ENCODE results near the gene MYO5A. TPM values are rescaled to one million over a fixed set of nuclear protein-coding genes. Genes with fewer than 3 reads are reported as not detected.

MYO5A gene
- total RNA-seq, 1 experiment from 2014 or later: 17.6 TPM

DNA sequence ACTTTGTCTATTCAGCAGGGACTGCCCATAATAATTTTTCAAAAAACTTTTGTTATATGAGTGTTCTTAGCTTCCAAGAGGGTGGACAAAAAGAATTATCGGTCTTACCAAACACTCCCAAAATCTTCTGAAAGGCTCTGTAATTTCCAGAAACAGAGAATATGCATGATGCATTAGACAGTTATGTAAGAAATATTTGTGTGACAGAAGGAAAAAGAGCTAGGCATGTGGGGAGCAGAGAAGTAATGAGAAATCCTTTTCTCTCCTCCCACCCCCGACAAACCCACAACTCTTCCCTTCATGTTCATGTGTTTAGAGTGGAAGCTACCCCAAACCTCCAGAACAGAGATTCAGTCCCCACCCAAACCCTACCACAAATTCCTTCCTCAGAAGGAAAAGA is 86.8 kb downstream of the MYO5A start (continued):
- TF ChIP-seq, protein P1, sequence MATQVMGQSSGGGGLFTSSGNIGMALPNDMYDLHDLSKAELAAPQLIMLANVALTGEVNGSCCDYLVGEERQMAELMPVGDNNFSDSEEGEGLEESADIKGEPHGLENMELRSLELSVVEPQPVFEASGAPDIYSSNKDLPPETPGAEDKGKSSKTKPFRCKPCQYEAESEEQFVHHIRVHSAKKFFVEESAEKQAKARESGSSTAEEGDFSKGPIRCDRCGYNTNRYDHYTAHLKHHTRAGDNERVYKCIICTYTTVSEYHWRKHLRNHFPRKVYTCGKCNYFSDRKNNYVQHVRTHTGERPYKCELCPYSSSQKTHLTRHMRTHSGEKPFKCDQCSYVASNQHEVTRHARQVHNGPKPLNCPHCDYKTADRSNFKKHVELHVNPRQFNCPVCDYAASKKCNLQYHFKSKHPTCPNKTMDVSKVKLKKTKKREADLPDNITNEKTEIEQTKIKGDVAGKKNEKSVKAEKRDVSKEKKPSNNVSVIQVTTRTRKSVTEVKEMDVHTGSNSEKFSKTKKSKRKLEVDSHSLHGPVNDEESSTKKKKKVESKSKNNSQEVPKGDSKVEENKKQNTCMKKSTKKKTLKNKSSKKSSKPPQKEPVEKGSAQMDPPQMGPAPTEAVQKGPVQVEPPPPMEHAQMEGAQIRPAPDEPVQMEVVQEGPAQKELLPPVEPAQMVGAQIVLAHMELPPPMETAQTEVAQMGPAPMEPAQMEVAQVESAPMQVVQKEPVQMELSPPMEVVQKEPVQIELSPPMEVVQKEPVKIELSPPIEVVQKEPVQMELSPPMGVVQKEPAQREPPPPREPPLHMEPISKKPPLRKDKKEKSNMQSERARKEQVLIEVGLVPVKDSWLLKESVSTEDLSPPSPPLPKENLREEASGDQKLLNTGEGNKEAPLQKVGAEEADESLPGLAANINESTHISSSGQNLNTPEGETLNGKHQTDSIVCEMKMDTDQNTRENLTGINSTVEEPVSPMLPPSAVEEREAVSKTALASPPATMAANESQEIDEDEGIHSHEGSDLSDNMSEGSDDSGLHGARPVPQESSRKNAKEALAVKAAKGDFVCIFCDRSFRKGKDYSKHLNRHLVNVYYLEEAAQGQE (IDR thresholded peaks at IDR 0.05; ENCODE audit: low read depth): no peak
- TF ChIP-seq POLR2A (IDR thresholded peaks at IDR 0.05; ENCODE audit: borderline replicate concordance, extremely low read depth, insufficient read depth, insufficient read length): no peak
- TF ChIP-seq SRF (IDR thresholded peaks at IDR 0.05; ENCODE audit: low read depth): no peak

DNA sequence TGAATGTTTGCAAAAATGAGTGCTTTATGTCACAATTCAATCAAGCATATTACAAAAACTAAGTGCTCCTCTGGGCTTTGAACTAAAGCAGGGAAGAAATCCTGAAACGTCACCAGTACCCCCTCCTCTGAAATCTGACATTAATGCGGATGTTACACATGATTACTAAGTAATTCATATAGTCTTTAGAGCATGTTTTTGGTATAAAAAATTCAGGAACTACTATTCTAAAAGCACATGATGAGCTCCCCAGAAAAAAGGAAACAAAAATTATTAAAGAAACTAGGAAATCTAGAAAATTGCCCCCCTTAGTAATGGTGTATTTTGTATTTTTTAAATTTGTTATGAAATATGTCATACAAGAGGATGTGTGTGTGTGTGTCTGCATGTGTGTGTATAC is 87.7 kb downstream of the MYO5A start:
- no peaks in the 10 kb centered on the region for H3K36me3 ChIP-seq (ENCODE audit: control insufficient read depth in 1 of 2, insufficient read depth in 2 of 2, low read length in 2 of 2)
- CTCF ChIA-PET: no interaction called here
- no peak overlapping the region for H3K9ac ChIP-seq (ENCODE audit: low read length)
- no peaks in the 10 kb centered on the region for H4K20me1 ChIP-seq (ENCODE audit: insufficient read depth)
- RAD21 ChIA-PET (ENCODE audit: low non-redundant PET in 1 of 2, low total read pairs in 2 of 2, uncharacterized antibody in 2 of 2, unreplicated experiment in 2 of 2): no interaction called here
- no peak overlapping the region for H2AFZ ChIP-seq (ENCODE audit: low read depth, low read length, poor library complexity, severe bottlenecking)
- no peak overlapping the region for H3K27ac ChIP-seq (ENCODE audit: low read depth, low read length)
- ATAC-seq: no peak
- intact Hi-C loops (cut with micrococcal nuclease): no loop called here
- H3K4me2 ChIP-seq (ENCODE audit: low read length): peak overlapping the region; percentile 44
- H3K79me2 ChIP-seq (ENCODE audit: insufficient read depth, low read length): no peaks in the 10 kb centered on the region
- no peaks in the 10 kb centered on the region for H3K27me3 ChIP-seq (ENCODE audit: insufficient read depth, low read length)
- peaks cover 13 to 17% of the 10 kb centered on the region in 2 experiments for H3K4me1 ChIP-seq (ENCODE audit: control insufficient read depth in 1 of 2, insufficient read depth in 2 of 2, low read length in 2 of 2)
- no TSS peak for BruUV-seq (replicated peaks)
- POLR2A ChIA-PET: no interaction called here
- no peak overlapping the region for H3K4me3 ChIP-seq (replicated peaks in 1 of 2; ENCODE audit: low read depth in 1 of 2, low read length in 2 of 2)
- no peak for TF ChIP-seq CBX3 (IDR thresholded peaks at IDR 0.05; ENCODE audit: low read depth)
- no peaks in the 10 kb centered on the region for H3K9me3 ChIP-seq (ENCODE audit: control insufficient read depth in 1 of 2, insufficient read depth in 1 of 2, low read depth in 1 of 2, low read length in 2 of 2)
- no peaks in the 10 kb centered on the region for H3K9me2 ChIP-seq (ENCODE audit: insufficient read depth)
- DNase-seq (ENCODE audit: low read depth, low spot score): no peak

DNA sequence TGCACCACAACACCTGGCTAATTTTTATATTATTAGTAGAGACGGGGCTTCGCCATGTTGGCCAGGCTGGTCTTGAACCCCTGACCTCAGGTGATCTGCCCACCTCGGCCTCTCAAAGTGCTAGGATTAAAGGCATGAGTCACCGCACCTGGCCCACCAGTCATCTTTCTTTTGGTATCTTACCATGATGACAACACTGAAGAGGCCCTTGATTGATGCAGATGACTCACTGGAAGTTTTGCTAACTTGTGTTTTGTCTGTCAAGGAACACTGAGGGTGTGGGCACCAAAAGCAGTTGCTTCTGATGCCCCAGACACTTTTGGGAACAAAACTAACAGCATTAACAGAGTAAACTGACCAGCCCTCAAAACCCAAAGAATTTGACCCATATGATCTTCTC is 88.3 kb downstream of the MYO5A start:
- CTCF ChIA-PET: no interaction called here
- BruUV-seq (replicated peaks): no TSS peak
- intact Hi-C loops (cut with micrococcal nuclease): no loop called here
- no peak for TF ChIP-seq ZBTB33 (IDR thresholded peaks at IDR 0.05; ENCODE audit: extremely low read depth, insufficient replicate concordance, low read length)
- peak; percentile 70 for TF ChIP-seq JUND (IDR thresholded peaks at IDR 0.05)
- TF ChIP-seq FOSL1 (IDR thresholded peaks at IDR 0.05; ENCODE audit: low read depth): peak; percentile 70
- peak; percentile 40; the same call in 1 of the 2 replicates for TF ChIP-seq SP1 (IDR thresholded peaks at IDR 0.05; ENCODE audit: low read depth)
- no peak for TF ChIP-seq CEBPB (IDR thresholded peaks at IDR 0.05; ENCODE audit: low read depth)
- TF ChIP-seq EZH2 (IDR thresholded peaks at IDR 0.05): no peak
- TF ChIP-seq, protein P2, sequence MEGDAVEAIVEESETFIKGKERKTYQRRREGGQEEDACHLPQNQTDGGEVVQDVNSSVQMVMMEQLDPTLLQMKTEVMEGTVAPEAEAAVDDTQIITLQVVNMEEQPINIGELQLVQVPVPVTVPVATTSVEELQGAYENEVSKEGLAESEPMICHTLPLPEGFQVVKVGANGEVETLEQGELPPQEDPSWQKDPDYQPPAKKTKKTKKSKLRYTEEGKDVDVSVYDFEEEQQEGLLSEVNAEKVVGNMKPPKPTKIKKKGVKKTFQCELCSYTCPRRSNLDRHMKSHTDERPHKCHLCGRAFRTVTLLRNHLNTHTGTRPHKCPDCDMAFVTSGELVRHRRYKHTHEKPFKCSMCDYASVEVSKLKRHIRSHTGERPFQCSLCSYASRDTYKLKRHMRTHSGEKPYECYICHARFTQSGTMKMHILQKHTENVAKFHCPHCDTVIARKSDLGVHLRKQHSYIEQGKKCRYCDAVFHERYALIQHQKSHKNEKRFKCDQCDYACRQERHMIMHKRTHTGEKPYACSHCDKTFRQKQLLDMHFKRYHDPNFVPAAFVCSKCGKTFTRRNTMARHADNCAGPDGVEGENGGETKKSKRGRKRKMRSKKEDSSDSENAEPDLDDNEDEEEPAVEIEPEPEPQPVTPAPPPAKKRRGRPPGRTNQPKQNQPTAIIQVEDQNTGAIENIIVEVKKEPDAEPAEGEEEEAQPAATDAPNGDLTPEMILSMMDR (IDR thresholded peaks at IDR 0.05 in 2 of 3, conservative IDR thresholded peaks at IDR 0.05 in 1 of 3; ENCODE audit: borderline replicate concordance in 1 of 3, insufficient read depth in 1 of 3, low read depth in 2 of 3, low read length in 2 of 3): no peak
- TF ChIP-seq, protein P3, sequence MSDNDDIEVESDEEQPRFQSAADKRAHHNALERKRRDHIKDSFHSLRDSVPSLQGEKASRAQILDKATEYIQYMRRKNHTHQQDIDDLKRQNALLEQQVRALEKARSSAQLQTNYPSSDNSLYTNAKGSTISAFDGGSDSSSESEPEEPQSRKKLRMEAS (IDR thresholded peaks at IDR 0.05): no peak
- TF ChIP-seq SIN3A (IDR thresholded peaks at IDR 0.05; ENCODE audit: low read depth): no peak

More for the DNA sequence above, 88.3 kb downstream of the MYO5A start:
- DNase-seq (ENCODE audit: low read depth, low spot score): peak; percentile 45
- RAD21 ChIA-PET (ENCODE audit: low non-redundant PET in 1 of 2, low total read pairs in 2 of 2, uncharacterized antibody in 2 of 2, unreplicated experiment in 2 of 2): no interaction called here
- peak; percentile 87 for ATAC-seq
- Histone ChIP-seq H3K36me3 (ENCODE audit: control insufficient read depth in 1 of 2, insufficient read depth in 2 of 2, low read length in 2 of 2) (no peaks in the 10 kb centered on the region), H3K9ac (ENCODE audit: low read length) (no peak overlapping the region), H3K4me2 (ENCODE audit: low read length) (peak overlapping the region; percentile 44), H3K9me3 (ENCODE audit: control insufficient read depth in 1 of 2, insufficient read depth in 1 of 2, low read depth in 1 of 2, low read length in 2 of 2) (no peaks in the 10 kb centered on the region), H3K79me2 (ENCODE audit: insufficient read depth, low read length) (no peaks in the 10 kb centered on the region), H3K27ac (ENCODE audit: low read depth, low read length) (no peak overlapping the region), H3K9me2 (ENCODE audit: insufficient read depth) (no peaks in the 10 kb centered on the region), H3K4me1 (ENCODE audit: control insufficient read depth in 1 of 2, insufficient read depth in 2 of 2, low read length in 2 of 2) (peaks cover 13 to 17% of the 10 kb centered on the region in 2 experiments), H2AFZ (ENCODE audit: low read depth, low read length, poor library complexity, severe bottlenecking) (no peak overlapping the region), H3K27me3 (ENCODE audit: insufficient read depth, low read length) (no peaks in the 10 kb centered on the region), H3K4me3 (replicated peaks in 1 of 2; ENCODE audit: low read depth in 1 of 2, low read length in 2 of 2) (no peak overlapping the region), H4K20me1 (ENCODE audit: insufficient read depth) (no peaks in the 10 kb centered on the region)
- POLR2A ChIA-PET: no interaction called here

Data from HCT116 (cell line).